CD4-positive, alpha-beta T cell treated with Interleukin-6 for 4 hours (primary cell): ENCODE data around the gene GRIK1.

ENCODE experiments used
- DNase-seq: peaks from one replicate; pipeline ENCODE4 v3.0.0-alpha.2; 2020; ENCODE audit warnings: mixed read lengths

GRIK1 gene

DNA sequence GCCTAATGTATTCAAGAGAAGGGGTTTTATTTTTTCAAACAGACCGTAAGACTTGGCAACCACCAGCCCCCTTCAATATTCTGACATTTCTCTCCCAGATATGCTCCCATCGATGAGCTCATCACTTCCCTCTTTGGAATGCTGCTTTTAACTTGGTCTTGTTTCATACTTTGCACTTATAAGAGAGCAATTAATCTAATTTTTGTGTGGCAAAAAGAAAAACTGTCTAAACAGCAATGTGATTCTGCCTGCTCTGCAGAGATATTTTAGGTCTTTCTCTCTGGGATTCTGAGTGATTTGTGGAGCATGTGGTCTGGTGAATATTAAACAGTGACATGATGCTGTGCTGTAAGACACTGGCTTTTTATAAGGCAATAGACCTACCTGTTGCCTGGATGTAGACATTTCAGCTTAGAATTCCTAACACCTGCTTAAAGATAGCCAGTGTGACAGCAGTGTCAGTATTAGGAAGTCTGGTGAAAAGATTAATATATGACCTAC is 356.3 kb downstream of the GRIK1 start:
- no peak for DNase-seq

DNA sequence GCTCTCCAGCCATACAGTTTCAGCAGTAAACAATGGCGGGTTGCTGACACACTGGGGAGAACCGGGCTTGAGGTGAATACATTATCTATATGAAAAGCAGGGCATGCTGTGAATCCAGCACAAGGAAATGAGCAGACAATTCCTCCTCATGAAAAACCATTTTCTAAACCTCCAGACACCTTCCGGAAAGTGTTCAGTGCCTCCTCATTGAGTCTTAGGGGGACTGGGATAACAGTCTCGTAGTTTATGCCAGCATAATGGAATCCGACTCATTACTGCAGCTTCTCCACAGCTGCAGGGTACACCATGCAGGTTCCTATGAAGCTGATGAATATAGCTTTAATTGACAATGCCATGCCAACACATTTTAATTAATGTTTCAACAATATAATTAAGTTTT is 356.9 kb downstream of the GRIK1 start:
- no peak for DNase-seq

DNA sequence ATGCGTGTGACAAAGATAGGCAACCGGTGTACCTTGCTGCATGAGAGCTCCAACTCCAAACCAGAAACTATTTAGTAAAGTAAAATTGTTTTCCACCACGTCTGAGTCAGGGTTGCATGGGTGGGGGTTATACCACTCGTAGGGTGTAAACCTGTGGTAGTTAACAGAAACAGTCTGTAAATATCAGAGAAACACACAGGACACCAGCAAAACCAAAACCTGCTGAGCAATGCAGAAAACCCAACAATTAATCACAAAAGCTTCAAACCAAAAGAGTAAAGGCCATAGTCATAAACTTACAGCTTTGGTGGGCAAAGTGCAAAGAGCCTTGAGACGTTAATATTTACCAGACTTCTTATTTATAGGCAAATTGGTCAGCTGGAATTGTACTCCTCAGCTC is 358.4 kb downstream of the GRIK1 start:
- DNase-seq = no peak

- DNase-seq = no peak
These were observed 359.0 kb downstream of the GRIK1 start for GRCh38 chr21:29580732-29581285.

DNA sequence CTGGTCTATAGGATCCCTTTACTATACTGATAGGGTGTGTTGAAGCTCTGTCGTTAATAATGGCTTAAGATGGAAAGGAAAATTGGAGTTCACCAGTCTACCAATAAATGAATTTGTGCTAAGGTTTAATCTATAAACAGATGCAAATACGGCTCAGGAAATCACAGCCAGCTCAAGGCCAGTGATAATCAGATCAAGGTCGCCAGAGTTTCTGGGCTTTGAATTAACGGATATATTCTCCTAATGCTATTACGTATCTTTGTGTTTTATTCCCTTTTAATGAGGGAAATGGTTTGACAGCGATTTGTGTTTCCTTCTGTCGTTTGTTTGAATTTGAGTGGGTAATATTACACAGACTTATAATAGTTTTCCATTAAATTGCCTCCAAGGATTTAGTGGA is 361.5 kb downstream of the GRIK1 start:
- no peak for DNase-seq

DNA sequence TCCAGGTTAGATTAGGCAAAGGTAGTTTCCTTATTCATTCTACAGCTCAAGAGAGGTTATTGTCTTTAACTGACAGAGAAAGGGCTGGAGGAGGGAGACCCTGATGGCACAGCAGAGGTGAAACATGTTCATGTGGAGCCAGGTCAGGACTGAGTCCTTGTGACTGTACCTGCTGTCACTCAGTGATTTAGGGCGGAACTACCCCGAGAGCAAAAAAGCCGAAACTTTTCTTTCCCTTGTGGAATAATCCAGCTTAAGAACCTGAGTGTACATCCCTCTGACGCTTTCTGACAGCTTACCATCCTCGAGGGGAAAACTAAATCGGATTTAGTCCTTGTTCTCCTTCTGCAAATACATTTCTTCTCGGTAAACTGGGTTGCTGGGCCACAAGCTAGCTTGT is 367.8 kb downstream of the GRIK1 start:
- DNase-seq = no peak

- no peak for DNase-seq
These were observed 371.6 kb downstream of the GRIK1 start for GRCh38 chr21:29568020-29568697.

GRCh38 chr21:29557931-29558725 is 381.7 kb downstream of the GRIK1 start:
- no peak for DNase-seq

GRCh38 chr21:29557200-29557599 is 382.6 kb downstream of the GRIK1 start:
- DNase-seq = no peak

GRCh38 chr21:29555601-29556000 is 384.2 kb downstream of the GRIK1 start:
- DNase-seq = no peak

GRCh38 chr21:29550205-29550604 is 389.6 kb downstream of the GRIK1 start:
- no peak for DNase-seq

GRCh38 chr21:29549614-29550013 is 390.2 kb downstream of the GRIK1 start:
- DNase-seq = no peak

DNA sequence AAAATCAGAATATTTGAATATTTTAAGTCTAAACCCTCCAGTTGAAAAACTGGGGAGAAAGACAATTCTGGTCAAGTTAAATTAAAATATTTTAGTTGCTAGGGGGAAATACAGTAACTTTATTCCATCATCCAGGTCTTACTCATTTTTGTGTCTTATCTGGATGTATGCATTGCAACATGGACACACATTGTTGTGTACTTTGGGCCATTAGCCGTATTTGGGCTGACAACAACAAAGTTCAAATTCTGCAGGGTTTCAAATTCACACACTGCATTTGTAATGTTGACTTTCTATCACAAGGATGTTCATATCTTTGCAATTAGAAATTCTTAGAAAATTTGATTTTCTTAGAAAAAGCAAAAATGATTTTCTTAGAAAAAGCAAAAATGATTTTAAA is 391.8 kb downstream of the GRIK1 start:
- no peak for DNase-seq

- no peak for DNase-seq
These were observed 393.7 kb downstream of the GRIK1 start for GRCh38 chr21:29546071-29546470.

GRCh38 chr21:29540289-29540688 is 399.5 kb downstream of the GRIK1 start:
- no peak for DNase-seq

DNA sequence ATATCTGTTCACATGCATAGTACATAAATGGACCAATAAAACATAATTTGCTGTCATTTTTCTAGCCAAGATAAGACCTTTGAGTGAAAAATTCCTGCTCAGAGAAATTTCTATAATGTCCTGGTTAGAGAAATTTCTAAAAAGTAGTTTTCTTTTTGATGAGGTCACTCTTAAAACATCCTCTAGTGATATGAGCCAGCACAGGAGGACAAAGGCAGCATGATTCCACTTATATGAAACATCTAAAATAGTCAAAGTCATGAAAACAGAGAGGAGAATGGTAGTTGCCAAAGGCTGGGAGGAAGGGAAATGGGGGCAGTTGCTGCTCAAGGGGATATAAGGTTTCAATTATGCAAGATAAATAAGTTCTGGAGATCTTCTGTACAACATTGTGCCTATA is 401.7 kb downstream of the GRIK1 start:
- no peak for DNase-seq

GRCh38 chr21:29534448-29534847 is 405.3 kb downstream of the GRIK1 start:
- DNase-seq = no peak

DNA sequence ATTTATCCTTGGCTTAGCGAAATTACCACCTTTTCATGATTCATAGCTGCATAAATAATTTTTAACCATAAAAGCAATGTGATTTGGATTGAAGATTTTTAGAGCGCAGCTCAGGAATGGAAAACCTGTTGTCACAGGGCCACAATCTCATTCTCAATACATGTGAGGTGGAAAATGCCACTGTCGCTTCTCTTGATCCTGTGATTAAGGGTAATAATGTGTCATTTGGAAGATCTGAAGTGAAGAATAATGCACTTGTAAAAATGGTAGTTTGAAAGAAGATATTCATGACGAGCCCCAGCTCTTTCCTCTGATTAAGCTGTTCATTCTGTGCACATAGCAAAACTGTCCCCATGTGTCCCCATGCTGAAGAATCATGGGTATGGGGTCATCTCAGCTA is 410.7 kb downstream of the GRIK1 start:
- DNase-seq = no peak

GRCh38 chr21:29526545-29526944 is 413.3 kb downstream of the GRIK1 start:
- DNase-seq = no peak

- DNase-seq = no peak
These were observed 415.7 kb downstream of the GRIK1 start for GRCh38 chr21:29524055-29524454.

GRCh38 chr21:29523646-29524045 is 416.1 kb downstream of the GRIK1 start:
- no peak for DNase-seq

GRCh38 chr21:29521872-29522271 is 417.9 kb downstream of the GRIK1 start:
- no peak for DNase-seq

- DNase-seq = no peak
These were observed 419.6 kb downstream of the GRIK1 start for GRCh38 chr21:29520171-29520570.

DNA sequence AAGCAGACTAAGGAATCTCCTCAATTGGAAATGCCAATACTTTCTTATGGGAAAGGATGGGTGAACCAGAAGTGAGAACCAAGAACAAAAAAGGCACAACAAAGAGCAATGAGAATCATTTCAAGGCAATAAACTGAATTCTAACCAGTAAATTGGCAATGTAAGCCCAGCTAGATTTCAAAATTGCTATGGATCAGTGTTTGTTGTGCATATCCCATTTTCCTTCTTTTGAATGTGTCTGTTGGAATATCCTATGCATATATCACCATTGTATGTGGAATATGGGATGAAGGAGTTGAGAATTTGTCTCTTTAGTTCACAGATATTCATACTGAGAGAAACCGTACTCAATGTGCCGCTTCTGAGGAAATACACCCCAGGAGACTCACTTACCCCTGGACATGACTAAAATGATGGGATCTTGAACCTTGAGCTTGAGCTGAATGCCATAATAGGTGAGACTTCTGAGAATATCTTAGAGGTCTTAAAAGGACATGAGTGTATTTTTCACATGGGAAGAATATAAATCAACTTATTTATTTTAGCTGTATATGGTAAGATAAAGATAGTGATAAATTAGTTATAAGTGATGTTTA is 425.0 kb downstream of the GRIK1 start:
- no peak for DNase-seq
